Uterus (tissue), 2 donors: Measurements from ENCODE around the gene PLAAT3.

Experiments used
- CTCF ChIP-seq, 4 experiments: fragments of 200-600 bp in 2 of 4; fragments of 450-650 bp in 2 of 4; sonication (generic) in 2 of 4; IDR thresholded peaks; one replicate each; pipeline ENCODE4 v1.5.1; 2016 to 2019; ENCODE audit warnings: antibody characterized with exemption in 4 of 4, mild to moderate bottlenecking in 2 of 4, moderate library complexity in 1 of 4
- POLR2A ChIP-seq, 2 donors: fragments of 450-650 bp; IDR thresholded peaks; one replicate each; pipeline ENCODE4 v1.6.1; 2016; ENCODE audit warnings: antibody characterized with exemption in 2 of 2, mild to moderate bottlenecking in 1 of 2, moderate library complexity in 1 of 2

- TF ChIP-seq CTCF (IDR thresholded peaks at IDR 0.05) (no peak), POLR2A (IDR thresholded peaks at IDR 0.05) (no peak)
Observed at GRCh38 chr11:63609971-63610580, 4.2 kb downstream of the PLAAT3 start.
